ENCODE data around the gene DNTT.

The DNTT gene

DNA sequence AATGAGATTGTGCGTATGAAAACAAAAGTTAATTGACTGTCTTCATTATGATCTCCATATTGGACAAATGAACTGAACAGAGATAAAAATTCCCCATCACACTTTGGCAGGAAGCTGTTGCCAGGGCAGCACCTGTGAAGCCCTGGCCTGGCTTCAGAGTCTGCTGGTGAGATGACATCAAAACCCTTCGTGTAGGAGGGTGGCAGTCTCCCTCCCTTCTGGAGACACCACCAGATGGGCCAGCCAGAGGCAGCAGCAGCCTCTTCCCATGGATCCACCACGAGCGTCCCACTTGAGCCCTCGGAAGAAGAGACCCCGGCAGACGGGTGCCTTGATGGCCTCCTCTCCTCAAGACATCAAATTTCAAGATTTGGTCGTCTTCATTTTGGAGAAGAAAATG, at the start of gene DNTT:
TSS of gene DNTT (plus strand) at position 205 of the 400 bp plus-strand sequence. CDS start at position 269, 64 bp downstream.
- no peak for DNase-seq

DNA sequence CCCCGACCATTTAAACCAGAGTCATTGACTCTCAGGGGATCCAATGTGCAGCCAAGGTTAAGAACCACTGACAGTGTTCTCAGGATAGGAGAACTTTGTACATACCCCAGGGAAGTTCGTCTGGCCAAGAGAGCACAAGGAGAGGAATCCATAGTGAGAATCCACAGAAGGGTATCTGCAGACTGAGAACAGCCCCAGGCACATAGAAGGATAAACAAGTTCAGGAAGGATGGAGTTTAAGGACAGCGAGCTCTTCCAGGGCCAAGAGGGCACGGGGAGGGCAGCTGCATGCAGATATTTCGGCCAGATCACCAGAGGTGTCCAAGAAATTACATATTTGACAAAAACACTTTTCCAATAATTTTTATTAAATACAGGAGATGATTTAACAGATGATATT, 49.3 kb upstream of the DNTT start:
- DNase-seq, result no peak

GRCh38 chr10:96255549-96256333, 48.5 kb upstream of the DNTT start:
- DNase-seq, result no peak

- DNase-seq, result no peak
These were observed 46.3 kb upstream of the DNTT start for GRCh38 chr10:96257944-96258343.

GRCh38 chr10:96259150-96259549, 45.1 kb upstream of the DNTT start:
- DNase-seq, result no peak

DNA sequence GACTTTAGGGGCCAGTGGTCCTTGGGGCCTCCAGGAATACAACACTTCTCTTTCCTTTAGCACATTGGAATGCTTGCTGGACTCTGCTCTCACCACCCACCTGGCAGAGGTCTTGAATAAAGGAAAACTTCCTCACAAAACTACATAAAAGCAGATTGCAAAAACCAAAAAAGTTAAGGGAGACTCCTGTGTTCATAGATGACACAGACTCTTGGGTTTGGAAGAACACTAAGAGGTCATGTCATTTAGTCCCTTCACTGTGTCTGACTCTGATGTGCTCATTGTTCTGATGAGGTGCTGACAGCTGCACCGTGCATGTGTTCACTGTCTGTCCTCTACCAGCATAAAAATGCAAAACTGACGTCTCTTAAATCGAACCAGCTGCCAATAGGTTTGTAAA, 44.2 kb upstream of the DNTT start:
- DNase-seq, result no peak

- no peak for DNase-seq
These were observed 43.1 kb upstream of the DNTT start for GRCh38 chr10:96261132-96261531.

GRCh38 chr10:96261930-96262329, 42.3 kb upstream of the DNTT start:
- no peak for DNase-seq

- no peak for DNase-seq
These were observed 41.1 kb upstream of the DNTT start for GRCh38 chr10:96263176-96263575.

DNA sequence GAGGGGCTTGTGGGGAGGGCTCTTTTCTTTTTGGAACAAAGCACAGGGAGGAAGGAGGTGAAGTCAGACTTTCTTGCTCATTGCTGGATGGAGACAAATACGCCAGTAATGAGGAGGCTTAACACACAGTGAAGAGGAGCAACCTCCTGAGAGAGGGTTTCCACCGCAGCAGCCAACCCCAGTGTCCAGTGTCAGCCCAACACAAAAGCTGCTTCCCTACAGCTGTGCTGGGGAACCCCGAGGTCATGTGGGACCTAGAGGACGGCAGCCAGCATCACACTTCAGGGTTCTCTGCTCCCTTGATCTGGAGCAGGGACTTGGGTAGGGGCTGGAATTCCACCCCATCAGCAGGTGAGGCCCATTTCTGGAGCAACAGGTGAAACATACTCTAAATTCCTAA, 40.6 kb upstream of the DNTT start:
- no peak for DNase-seq

DNA sequence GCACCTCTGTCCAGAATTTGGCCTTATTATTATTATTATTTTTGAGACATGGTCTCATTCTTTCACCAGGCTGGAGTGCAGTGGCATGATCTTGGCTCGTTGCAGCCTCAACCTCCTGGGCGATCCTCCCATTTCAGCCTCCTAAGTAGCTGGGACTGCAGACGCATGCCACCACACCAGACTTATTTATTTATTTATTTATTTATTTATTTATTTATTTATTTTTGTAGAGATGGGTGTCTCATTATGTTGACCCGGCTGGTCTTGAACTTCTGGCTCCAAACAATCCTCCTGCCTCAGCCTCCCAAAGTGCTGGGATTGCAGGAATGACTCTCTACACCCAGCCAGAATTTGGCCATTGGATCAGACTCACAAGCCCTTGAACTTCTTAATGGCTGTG, 39.3 kb upstream of the DNTT start:
- no peak for DNase-seq

GRCh38 chr10:96266118-96266770, 38.0 kb upstream of the DNTT start:
- DNase-seq, result peak; percentile 5

GRCh38 chr10:96267234-96267705, 37.0 kb upstream of the DNTT start:
- no peak for DNase-seq

- DNase-seq, result no peak
These were observed 35.8 kb upstream of the DNTT start for GRCh38 chr10:96268341-96268909.

- no peak for DNase-seq
These were observed 34.6 kb upstream of the DNTT start for GRCh38 chr10:96269438-96270300.

- DNase-seq, result no peak
These were observed 33.7 kb upstream of the DNTT start for GRCh38 chr10:96270571-96270970.

DNA sequence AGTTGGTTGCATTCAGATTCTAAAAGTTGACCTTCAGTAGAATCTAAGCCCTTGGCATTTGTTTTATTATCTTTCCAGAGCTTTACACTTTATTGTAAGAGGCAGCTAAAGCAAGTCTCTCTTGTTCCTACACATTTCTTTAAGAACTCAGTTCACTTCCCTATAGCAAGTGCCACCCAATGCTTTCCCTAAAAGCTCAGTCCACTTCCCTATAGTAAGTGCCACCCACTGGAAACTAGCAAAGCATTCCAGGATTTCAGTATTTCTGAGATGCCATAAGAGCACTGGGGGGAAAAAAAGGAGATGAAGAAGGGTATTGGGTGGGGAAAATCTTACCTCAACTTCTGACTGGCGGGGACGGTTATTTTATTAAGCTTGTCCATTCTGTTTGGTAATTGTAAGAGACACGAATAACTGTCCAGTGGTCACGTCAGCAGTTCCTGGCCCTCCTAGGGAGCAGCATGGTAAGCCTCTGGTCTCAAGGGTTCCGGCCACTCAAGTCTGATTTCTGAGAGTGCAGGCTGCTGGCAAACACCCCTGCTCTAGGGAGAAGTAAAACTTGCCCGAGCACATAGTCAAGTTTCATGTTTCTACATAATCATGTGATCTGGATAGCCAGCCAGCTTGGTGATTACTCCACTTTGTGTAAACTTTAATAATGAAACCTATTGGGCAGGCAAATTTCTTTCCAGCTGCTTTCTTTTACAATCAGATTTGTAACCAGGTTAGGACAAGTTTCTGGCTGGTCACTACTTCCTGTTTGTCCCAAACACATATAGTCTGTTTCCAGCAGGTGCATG, 33.0 kb upstream of the DNTT start, which contains the start of gene BLNK:
TSS of gene BLNK (minus strand) at position 554 of the 800 bp plus-strand sequence. CDS start at position 383, 171 bp downstream.
- no peak for DNase-seq

DNA sequence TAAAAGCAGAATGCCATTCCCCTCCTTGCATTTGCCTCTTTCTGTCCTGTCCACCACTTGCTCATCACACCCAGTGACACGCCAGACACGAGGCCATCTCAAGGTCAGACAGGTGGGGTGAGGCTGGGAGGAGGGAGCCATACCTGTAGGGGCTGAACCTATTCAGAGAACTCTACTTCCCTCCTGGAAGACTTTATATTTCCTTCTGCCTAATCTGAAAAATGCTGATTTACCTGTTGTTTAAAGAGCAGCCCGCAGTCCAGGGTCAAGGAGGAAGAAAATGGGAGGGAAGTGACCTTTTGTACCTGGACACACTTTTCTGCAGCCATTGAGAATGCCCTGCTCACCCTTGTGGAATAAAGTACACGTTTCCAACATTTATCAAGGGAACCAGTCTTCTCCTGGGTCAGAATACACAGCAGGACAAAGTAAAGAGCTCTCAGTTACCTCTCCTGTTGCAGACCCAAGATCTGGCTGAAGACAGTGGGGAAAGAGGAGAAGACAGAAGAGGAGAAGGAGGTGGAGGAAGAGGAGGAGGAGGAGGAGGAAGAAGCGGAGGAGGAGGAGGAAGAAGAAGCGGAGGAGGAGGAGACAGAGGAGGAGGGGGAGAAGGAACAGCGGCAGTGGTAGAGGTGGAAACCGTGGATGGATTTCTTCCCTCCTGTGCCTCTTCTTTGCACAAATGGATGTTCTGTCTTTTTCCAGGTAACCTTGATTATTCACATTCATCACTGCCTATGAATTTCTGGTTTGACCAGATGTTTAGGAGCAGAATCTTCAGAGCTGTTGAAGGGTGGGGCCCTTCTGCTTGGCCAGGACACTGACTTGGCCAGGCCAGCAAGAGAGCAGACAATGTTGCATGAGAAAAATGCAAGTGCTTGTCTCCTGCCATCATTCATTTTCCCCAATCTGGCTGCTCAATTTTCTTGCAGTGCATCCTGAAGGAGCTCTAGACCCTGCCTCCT, 31.6 kb upstream of the DNTT start:
- no peak for DNase-seq

DNA sequence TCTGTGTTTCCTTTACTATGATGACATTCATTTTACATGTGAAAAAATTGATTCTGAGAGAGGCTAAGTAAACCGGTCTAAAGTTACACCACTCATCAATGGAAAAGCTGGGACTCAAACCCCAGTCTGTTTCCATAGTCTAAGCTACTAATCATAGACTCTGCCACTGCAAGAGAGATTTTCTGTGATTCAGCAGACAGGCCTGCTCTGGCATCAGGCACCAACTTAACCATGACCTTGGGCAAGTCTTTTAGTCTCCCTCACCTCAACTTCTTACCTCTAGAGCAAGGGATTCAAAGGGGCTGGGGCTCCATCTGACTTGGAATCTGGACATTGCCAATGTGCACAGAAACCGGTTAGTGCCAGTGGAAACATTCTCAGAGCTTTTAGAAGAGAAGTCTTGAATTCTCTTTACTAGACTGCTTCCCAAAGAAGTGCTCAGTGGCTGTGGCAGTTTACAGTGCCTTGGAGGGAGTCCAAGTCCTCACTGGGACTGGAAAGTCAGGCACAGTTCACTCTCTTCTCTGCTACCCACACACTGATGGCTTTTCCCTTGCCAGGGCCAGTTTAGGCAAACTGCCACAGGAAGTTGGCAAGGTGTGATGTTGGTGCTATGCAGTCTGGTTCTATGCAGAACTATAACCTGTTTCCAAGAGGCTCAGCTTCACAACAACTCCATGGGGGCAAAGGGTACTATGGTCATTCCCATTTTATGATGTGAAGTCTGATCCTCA, 28.4 kb upstream of the DNTT start:
- DNase-seq, result no peak

GRCh38 chr10:96276426-96276825, 27.8 kb upstream of the DNTT start:
- DNase-seq, result no peak

All from NCI-H1092 (cell line).